ENCODE data around the gene KLHDC10. TPM values are rescaled to one million over a fixed set of nuclear protein-coding genes. Genes with fewer than 3 reads are reported as not detected.
"Not testable (repeated sequence)": the region's sequence is repeated elsewhere in the genome, so short reads cannot be mapped to it uniquely, and the experiment has no call there.

Gene KLHDC10
- total and polyA plus RNA-seq, 2 donors (not counting 1 experiment from before 2014, with no cell fraction given) = 28.5 to 29.1 TPM

DNA sequence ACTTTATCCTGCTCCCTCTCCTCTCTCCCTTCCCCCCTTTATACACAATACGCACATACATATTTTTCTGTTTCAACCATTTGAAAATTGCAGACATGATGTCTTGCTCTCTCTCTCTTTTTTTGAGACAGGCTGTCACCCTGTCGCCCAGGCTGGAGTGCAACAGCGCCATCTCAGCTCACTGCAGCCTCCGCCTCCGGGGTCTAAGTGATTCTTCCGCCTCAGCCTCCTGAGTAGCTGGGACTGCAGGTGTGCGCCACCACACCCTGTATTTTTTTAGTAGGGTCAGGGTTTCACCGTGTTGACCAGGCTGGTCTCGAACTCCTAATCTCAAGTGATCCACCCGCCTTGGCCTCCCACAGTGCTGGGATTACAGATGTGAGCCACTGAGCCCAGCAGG, 38.5 kb downstream of the KLHDC10 start:
- Histone ChIP-seq H3K27me3 (ENCODE audit: control insufficient read depth, insufficient read depth, low read length) (no peaks in the 10 kb centered on the region), H3K4me2 (ENCODE audit: extremely low read depth, insufficient read depth, low read length) (no peak overlapping the region), H3K4me3 (replicated peaks in 1 of 4; ENCODE audit: control extremely low read depth in 1 of 4, insufficient read depth in 1 of 4, low read depth in 3 of 4, low read length in 4 of 4) (no peak overlapping the region), H3K9ac (ENCODE audit: insufficient read depth, low read length) (no peak overlapping the region), H3K4me1 (ENCODE audit: control insufficient read depth, extremely low read depth, insufficient read depth, low read length) (no peaks in the 10 kb centered on the region), H3K36me3 (ENCODE audit: control insufficient read depth, insufficient read depth, low read length) (no peaks in the 10 kb centered on the region), H3K79me2 (ENCODE audit: control insufficient read depth, insufficient read depth, low read length) (no peaks in the 10 kb centered on the region), H3K27ac (ENCODE audit: insufficient read depth, low read length) (no peak overlapping the region), H3K9me3 (ENCODE audit: control insufficient read depth, insufficient read depth, low read depth, low read length) (no peaks in the 10 kb centered on the region), H4K20me1 (ENCODE audit: control insufficient read depth, extremely low read depth, insufficient read depth, low read length) (no peaks in the 10 kb centered on the region), H2AFZ (ENCODE audit: low read length) (no peak overlapping the region)
- DNase-seq (ENCODE audit: low read depth in 2 of 2) = no peak
- TF ChIP-seq CTCF (conservative IDR thresholded peaks at IDR 0.05 in 1 of 2, IDR thresholded peaks at IDR 0.05 in 1 of 2; ENCODE audit: low read depth in 1 of 2, low read length in 2 of 2) (no peak), EZH2 (IDR thresholded peaks at IDR 0.05; ENCODE audit: low read length, missing control alignments) (no peak)

GRCh38 chr7:130112093-130112492, 41.8 kb downstream of the KLHDC10 start:
- Histone ChIP-seq H3K4me1 (ENCODE audit: control insufficient read depth, extremely low read depth, insufficient read depth, low read length) (no peaks in the 10 kb centered on the region), H3K9ac (ENCODE audit: insufficient read depth, low read length) (no peak overlapping the region), H3K9me3 (ENCODE audit: control insufficient read depth, insufficient read depth, low read depth, low read length) (no peaks in the 10 kb centered on the region), H3K36me3 (ENCODE audit: control insufficient read depth, insufficient read depth, low read length) (no peaks in the 10 kb centered on the region), H3K27ac (ENCODE audit: insufficient read depth, low read length) (no peak overlapping the region), H3K79me2 (ENCODE audit: control insufficient read depth, insufficient read depth, low read length) (no peaks in the 10 kb centered on the region), H2AFZ (ENCODE audit: low read length) (no peak overlapping the region), H3K4me2 (ENCODE audit: extremely low read depth, insufficient read depth, low read length) (no peak overlapping the region), H3K4me3 (replicated peaks in 1 of 4; ENCODE audit: control extremely low read depth in 1 of 4, insufficient read depth in 1 of 4, low read depth in 3 of 4, low read length in 4 of 4) (no peak overlapping the region), H3K27me3 (ENCODE audit: control insufficient read depth, insufficient read depth, low read length) (no peaks in the 10 kb centered on the region), H4K20me1 (ENCODE audit: control insufficient read depth, extremely low read depth, insufficient read depth, low read length) (no peaks in the 10 kb centered on the region)
- no peak for DNase-seq (ENCODE audit: low read depth in 2 of 2)
- no peak for TF ChIP-seq CTCF (conservative IDR thresholded peaks at IDR 0.05 in 1 of 2, IDR thresholded peaks at IDR 0.05 in 1 of 2; ENCODE audit: low read depth in 1 of 2, low read length in 2 of 2)
- TF ChIP-seq EZH2 (IDR thresholded peaks at IDR 0.05; ENCODE audit: low read length, missing control alignments) = no peak

GRCh38 chr7:130112662-130113425, 42.5 kb downstream of the KLHDC10 start:
- Histone ChIP-seq H3K27me3 (ENCODE audit: control insufficient read depth, insufficient read depth, low read length) (no peaks in the 10 kb centered on the region), H3K4me1 (ENCODE audit: control insufficient read depth, extremely low read depth, insufficient read depth, low read length) (no peaks in the 10 kb centered on the region), H2AFZ (ENCODE audit: low read length) (no peak overlapping the region), H3K79me2 (ENCODE audit: control insufficient read depth, insufficient read depth, low read length) (no peaks in the 10 kb centered on the region), H4K20me1 (ENCODE audit: control insufficient read depth, extremely low read depth, insufficient read depth, low read length) (no peaks in the 10 kb centered on the region), H3K36me3 (ENCODE audit: control insufficient read depth, insufficient read depth, low read length) (no peaks in the 10 kb centered on the region), H3K4me2 (ENCODE audit: extremely low read depth, insufficient read depth, low read length) (no peak overlapping the region), H3K9me3 (ENCODE audit: control insufficient read depth, insufficient read depth, low read depth, low read length) (no peaks in the 10 kb centered on the region), H3K4me3 (replicated peaks in 1 of 4; ENCODE audit: control extremely low read depth in 1 of 4, insufficient read depth in 1 of 4, low read depth in 3 of 4, low read length in 4 of 4) (no peak overlapping the region), H3K9ac (ENCODE audit: insufficient read depth, low read length) (no peak overlapping the region), H3K27ac (ENCODE audit: insufficient read depth, low read length) (no peak overlapping the region)
- no peak for DNase-seq (ENCODE audit: low read depth in 2 of 2)
- no peak for TF ChIP-seq CTCF (conservative IDR thresholded peaks at IDR 0.05 in 1 of 2, IDR thresholded peaks at IDR 0.05 in 1 of 2; ENCODE audit: low read depth in 1 of 2, low read length in 2 of 2)
- no peak for TF ChIP-seq EZH2 (IDR thresholded peaks at IDR 0.05; ENCODE audit: low read length, missing control alignments)

DNA sequence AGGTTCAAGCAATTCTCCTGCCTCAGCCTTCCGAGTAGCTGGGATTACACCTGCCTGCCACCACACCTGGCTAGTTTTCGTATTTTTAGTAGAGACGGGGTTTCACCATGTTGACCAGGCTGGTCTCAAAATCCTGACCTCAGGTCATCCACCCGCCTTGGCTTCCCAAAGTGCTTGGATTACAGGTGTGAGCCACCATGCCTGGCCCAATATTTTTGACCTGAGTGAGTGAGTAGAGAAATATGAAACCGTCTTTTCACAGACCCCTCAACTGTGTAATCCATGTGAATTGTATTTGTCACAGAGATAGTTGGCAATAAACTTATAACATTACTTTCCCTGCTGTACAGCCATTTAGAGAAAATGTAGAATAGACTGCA, 43.1 kb downstream of the KLHDC10 start:
- not testable (repeated sequence) for H3K4me2 ChIP-seq (ENCODE audit: extremely low read depth, insufficient read depth, low read length); H3K4me3 ChIP-seq (replicated peaks in 1 of 4; ENCODE audit: control extremely low read depth in 1 of 4, insufficient read depth in 1 of 4, low read depth in 3 of 4, low read length in 4 of 4); H3K4me1 ChIP-seq (ENCODE audit: control insufficient read depth, extremely low read depth, insufficient read depth, low read length); H3K27me3 ChIP-seq (ENCODE audit: control insufficient read depth, insufficient read depth, low read length); H2AFZ ChIP-seq (ENCODE audit: low read length); H3K36me3 ChIP-seq (ENCODE audit: control insufficient read depth, insufficient read depth, low read length); H3K9ac ChIP-seq (ENCODE audit: insufficient read depth, low read length); H3K27ac ChIP-seq (ENCODE audit: insufficient read depth, low read length); H3K9me3 ChIP-seq (ENCODE audit: control insufficient read depth, insufficient read depth, low read depth, low read length); H4K20me1 ChIP-seq (ENCODE audit: control insufficient read depth, extremely low read depth, insufficient read depth, low read length); H3K79me2 ChIP-seq (ENCODE audit: control insufficient read depth, insufficient read depth, low read length); DNase-seq (ENCODE audit: low read depth in 2 of 2)
